22Rv1 (cell line): ENCODE measurements around the gene SNRPA1.

Source experiments
- H3K27ac ChIP-seq: fragments of 450-650 bp; 2 replicates; pipeline ENCODE4 v1.5.1; 2017
- CTCF ChIP-seq: fragments of 450-650 bp; IDR thresholded peaks from 2 replicates; pipeline ENCODE4 v1.5.1; 2017; ENCODE audit warnings: mild to moderate bottlenecking
- ZFX ChIP-seq: fragments of 450-650 bp; IDR thresholded peaks from 2 replicates; pipeline ENCODE4 v1.6.1; 2017; ENCODE audit warnings: antibody characterized with exemption, borderline replicate concordance

Gene SNRPA1

GRCh38 chr15:101309436-101310160 lies 14.6 kb upstream of the SNRPA1 start:
- no peak overlapping the region for H3K27ac ChIP-seq
- TF ChIP-seq CTCF (no peak), ZFX (no peak)

- H3K27ac ChIP-seq: no peak overlapping the region
- TF ChIP-seq ZFX (no peak), CTCF (no peak)
These were observed 13.8 kb upstream of the SNRPA1 start for GRCh38 chr15:101308604-101309435.

- no peak for TF ChIP-seq CTCF
These were observed 13.0 kb upstream of the SNRPA1 start for GRCh38 chr15:101307897-101308603.

GRCh38 chr15:101307048-101307896 lies 12.2 kb upstream of the SNRPA1 start:
- TF ChIP-seq ZFX (no peak), CTCF (no peak)

More at GRCh38 chr15:101307897-101308603, 13.0 kb upstream of the SNRPA1 start:
- H3K27ac ChIP-seq: no peak overlapping the region

GRCh38 chr15:101306341-101307047 lies 11.4 kb upstream of the SNRPA1 start:
- no peak for TF ChIP-seq ZFX
- no peak for TF ChIP-seq CTCF
- no peak overlapping the region for H3K27ac ChIP-seq

More at GRCh38 chr15:101307048-101307896, 12.2 kb upstream of the SNRPA1 start:
- H3K27ac ChIP-seq: no peak overlapping the region

GRCh38 chr15:101305820-101306255 lies 10.8 kb upstream of the SNRPA1 start:
- no peak for TF ChIP-seq ZFX
- TF ChIP-seq CTCF: no peak
- H3K27ac ChIP-seq: no peak overlapping the region
